Breast epithelium (tissue), 4 donors: Measurements from ENCODE around the gene HSD17B8. TPM values are rescaled to one million over a fixed set of nuclear protein-coding genes. Genes with fewer than 3 reads are reported as not detected.

Source experiments
- DNase-seq, 2 donors: peaks; one replicate each; pipeline ENCODE4 v3.0.0-alpha.2; 2019; ENCODE audit warnings: low spot score in 2 of 2
- H3K27ac ChIP-seq, 2 donors: fragments of 200-600 bp; sonication (generic) in 1 of 2; one replicate each; pipeline ENCODE4 v1.5.1; 2016 to 2019; ENCODE audit warnings: mild to moderate bottlenecking in 1 of 2
- H3K27me3 ChIP-seq, 2 donors: fragments of 200-600 bp; sonication (generic) in 1 of 2; one replicate each; pipeline versions ENCODE4 v1.5.1 to v1.6.0; 2017 to 2019; ENCODE audit warnings: control low read depth in 1 of 2, mild to moderate bottlenecking in 1 of 2
- H3K36me3 ChIP-seq: fragments of 200-600 bp; one replicate; pipeline ENCODE4 v1.5.1; 2019
- H3K4me1 ChIP-seq, 2 donors: fragments of 200-600 bp; sonication (generic); one replicate each; pipeline ENCODE4 v1.5.1; 2016 to 2019; ENCODE audit warnings: control low read depth in 1 of 2
- H3K4me3 ChIP-seq, 3 donors: fragments of 200-600 bp; sonication (generic); 1 replicate in 2 of 3; 2 replicates in 1 of 3; pipeline ENCODE4 v1.5.1; 2016 to 2019; ENCODE audit warnings: mild to moderate bottlenecking in 3 of 3, moderate library complexity in 2 of 3
- H3K9me3 ChIP-seq, 2 donors: fragments of 200-600 bp; sonication (generic) in 1 of 2; one replicate each; pipeline ENCODE4 v1.5.1; 2016 to 2019; ENCODE audit warnings: control low read depth in 1 of 2
- POLR2A ChIP-seq: fragments of 450-650 bp; IDR thresholded peaks from one replicate; pipeline ENCODE4 v1.6.1; 2016; ENCODE audit warnings: antibody characterized with exemption, mild to moderate bottlenecking, moderate library complexity
- POLR2AphosphoS5 ChIP-seq, 3 donors: sonication (generic); formaldehyde crosslinking; IDR thresholded peaks; one replicate each; pipeline ENCODE4 v1.6.1; 2017; ENCODE audit warnings: antibody characterized with exemption in 3 of 3
- intact Hi-C: fragments of 100-400 bp; cut with DNase I; formaldehyde crosslinking; loops from one replicate; pipeline ENCODE4 v1.15.1; 2023; ENCODE audit warnings: low total_unique reads
- total RNA-seq, 3 donors: library from RNA; depleted of rRNA; stranded (reverse); fragments of >200 nt; gene quantifications; one replicate each; pipeline ENCODE4 v1.1.0, GENCODE V29; 2016
- TF ChIP-seq, protein P1 (sequence below), 3 donors: fragments of 450-650 bp; IDR thresholded peaks; one replicate each; pipeline ENCODE4 v1.5.1; 2016 to 2017; ENCODE audit warnings: antibody characterized with exemption in 3 of 3, mild to moderate bottlenecking in 3 of 3, moderate library complexity in 3 of 3

Gene HSD17B8
- total RNA-seq, 3 donors from 2014 or later: 17.0 to 33.8 (median 18.4) TPM

DNA sequence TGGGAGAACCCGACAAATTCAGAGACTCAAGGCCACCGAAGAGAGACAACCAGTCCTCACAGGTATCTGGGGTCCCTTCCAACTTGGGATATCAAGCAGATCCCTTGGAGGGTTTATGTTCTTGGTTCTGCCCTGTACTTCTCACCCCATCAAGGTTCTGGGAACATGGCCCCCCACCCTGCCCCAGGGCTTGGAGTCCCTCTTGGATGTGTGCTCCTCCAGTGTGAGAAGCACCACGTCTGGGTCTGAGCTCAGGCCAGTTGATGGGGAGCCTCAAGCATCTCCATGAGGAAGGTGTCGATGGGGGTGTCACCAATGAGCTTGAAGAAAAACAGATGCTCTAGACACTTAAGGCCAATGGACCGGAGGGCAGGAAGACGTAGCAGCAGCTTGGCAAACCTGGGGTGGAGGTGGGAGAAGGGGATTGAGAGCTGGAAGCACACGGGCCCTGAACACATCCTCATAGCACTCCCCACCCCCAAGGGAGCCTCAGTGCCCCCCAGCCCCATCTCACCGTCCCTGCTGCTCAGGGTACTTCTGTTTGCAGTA lies 9.9 kb upstream of the HSD17B8 start:
- intact Hi-C loops: no loop called here
- Histone ChIP-seq H3K9me3 (no peaks in the 10 kb centered on the region), H3K4me1 (peaks cover 3 to 9% of the 10 kb centered on the region in 2 donors), H3K4me3 (no peak overlapping the region), H3K27me3 (no peaks in the 10 kb centered on the region), H3K36me3 (no peaks in the 10 kb centered on the region), H3K27ac (no peak overlapping the region)
- DNase-seq: no peak
- TF ChIP-seq POLR2A: no peak
- no peak for TF ChIP-seq POLR2AphosphoS5 (IDR thresholded peaks at IDR 0.05)
- TF ChIP-seq, protein P1, sequence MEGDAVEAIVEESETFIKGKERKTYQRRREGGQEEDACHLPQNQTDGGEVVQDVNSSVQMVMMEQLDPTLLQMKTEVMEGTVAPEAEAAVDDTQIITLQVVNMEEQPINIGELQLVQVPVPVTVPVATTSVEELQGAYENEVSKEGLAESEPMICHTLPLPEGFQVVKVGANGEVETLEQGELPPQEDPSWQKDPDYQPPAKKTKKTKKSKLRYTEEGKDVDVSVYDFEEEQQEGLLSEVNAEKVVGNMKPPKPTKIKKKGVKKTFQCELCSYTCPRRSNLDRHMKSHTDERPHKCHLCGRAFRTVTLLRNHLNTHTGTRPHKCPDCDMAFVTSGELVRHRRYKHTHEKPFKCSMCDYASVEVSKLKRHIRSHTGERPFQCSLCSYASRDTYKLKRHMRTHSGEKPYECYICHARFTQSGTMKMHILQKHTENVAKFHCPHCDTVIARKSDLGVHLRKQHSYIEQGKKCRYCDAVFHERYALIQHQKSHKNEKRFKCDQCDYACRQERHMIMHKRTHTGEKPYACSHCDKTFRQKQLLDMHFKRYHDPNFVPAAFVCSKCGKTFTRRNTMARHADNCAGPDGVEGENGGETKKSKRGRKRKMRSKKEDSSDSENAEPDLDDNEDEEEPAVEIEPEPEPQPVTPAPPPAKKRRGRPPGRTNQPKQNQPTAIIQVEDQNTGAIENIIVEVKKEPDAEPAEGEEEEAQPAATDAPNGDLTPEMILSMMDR (IDR thresholded peaks at IDR 0.05): no peak

DNA sequence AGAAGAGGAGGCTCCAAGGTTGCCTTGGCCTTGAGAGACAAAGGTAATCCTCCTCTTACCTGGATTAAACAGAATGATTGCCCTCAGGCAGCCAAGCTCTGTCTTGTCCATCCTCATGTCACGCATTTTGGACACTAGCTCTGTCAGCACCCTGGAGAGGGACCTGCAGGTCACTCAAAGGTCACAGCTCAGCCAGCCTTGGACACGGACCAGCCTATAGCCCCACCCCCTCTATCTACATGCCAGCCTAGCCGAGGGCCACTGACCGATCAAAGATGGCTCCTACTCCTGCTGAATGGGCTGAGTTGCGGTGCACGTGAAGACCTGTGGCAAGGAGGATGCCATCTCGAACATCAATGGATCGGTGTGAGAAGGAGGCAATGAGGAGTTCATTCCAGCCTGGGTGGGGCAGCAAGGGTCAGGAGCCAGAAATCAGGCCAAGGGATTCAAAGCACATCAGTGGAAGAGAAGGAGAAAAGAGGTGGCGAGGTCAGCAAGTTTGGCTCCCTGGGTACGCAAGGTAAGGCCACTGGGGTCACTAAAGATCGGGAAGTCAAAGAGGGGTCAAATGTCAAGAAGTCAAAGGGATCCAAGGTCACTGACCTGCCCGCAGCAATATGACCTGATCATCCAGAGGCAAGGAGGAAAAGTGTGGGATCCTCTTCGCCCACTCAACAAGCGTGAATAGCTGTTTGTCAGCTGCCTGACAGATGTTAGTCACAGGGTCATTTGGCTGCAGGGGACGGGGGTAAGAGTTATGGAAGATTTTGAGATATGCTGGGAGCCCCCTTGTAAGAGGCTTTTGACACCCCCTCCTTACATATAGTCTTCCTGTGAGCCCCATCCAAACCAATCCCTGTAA lies 8.9 kb upstream of the HSD17B8 start:
- Histone ChIP-seq H3K27ac (no peak overlapping the region), H3K4me1 (peaks cover 3 to 9% of the 10 kb centered on the region in 2 donors), H3K4me3 (no peak overlapping the region), H3K27me3 (no peaks in the 10 kb centered on the region), H3K36me3 (no peaks in the 10 kb centered on the region), H3K9me3 (no peaks in the 10 kb centered on the region)
- no peak for DNase-seq
- TF ChIP-seq POLR2AphosphoS5 (IDR thresholded peaks at IDR 0.05) (no peak), POLR2A (no peak)
- TF ChIP-seq, protein P1 (IDR thresholded peaks at IDR 0.05): no peak
- intact Hi-C loops: no loop called here

DNA sequence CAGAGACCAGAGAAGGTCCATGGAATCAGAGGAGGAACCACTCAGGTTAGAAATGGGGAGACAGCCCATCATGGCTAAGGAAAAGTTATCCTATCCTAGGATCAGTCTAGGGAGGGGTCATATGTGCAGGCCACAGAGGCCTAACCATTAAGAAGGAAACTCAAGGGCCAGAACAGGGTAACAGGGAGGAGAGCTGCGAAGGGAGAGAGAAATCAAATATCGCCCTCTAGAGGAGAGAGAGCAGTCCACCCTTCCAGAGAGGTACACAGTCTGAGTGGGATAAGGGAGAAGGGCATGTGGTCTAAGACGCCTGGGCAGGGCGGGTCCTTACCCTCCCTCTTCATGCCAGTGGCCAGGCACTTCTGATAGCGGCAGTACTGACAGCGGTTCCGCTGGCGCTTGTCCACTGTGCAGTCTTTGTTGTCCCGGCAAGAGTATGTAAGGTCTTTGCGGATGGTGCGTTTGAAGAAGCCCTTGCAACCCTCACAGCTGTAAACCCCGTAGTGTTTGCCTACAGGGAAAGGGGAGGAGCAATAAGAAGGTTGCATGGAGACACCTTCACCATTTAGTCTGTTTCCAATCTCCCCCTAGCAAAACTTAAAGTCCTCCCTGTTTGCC lies 6.9 kb upstream of the HSD17B8 start:
- intact Hi-C loops: no loop called here

DNA sequence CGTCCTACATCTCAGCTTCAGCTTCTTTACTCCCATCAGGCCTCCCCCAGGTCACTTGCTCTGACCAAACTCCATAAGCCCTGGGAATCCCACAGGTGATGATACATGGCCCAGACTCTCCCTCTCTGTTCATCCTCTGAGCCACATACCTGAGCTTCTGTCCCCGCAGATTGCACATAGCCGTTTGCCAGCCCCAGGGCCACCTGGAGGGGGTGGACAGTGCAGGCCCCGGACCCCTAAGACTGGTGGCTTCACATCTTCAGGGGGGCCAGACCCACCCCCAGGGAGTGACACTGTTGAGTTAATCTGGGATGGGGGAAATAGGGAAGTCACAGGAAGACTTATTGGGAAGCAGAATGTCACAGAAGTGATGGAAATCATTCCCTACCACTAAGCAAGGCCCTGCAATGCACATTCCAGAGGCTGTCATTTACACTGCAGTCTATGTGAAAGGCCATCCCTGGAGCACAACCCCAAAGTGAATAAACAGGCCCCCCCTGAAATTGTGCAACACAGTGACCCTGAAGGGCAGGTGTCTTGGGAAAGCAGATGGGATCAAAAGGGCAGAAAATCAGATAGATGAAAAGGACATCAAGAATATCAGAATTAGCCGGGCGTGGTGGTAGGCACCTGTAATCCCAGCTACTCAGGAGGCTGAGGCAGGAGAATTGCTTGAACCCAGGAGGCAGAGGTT lies 6.1 kb upstream of the HSD17B8 start:
- peaks cover 10 to 21% of the 10 kb centered on the region in 2 donors for H3K4me1 ChIP-seq
- DNase-seq: no peak
- intact Hi-C loops: no loop called here

More for the DNA sequence above, 6.9 kb upstream of the HSD17B8 start:
- TF ChIP-seq POLR2A: no peak
- TF ChIP-seq, protein P1 (IDR thresholded peaks at IDR 0.05): peak in 1 of 3 donors; percentile 53
- TF ChIP-seq POLR2AphosphoS5 (IDR thresholded peaks at IDR 0.05): no peak
- Histone ChIP-seq H3K4me3 (peak overlapping the region in 1 of 3 donors; percentile 5), H3K36me3 (no peaks in the 10 kb centered on the region), H3K9me3 (no peaks in the 10 kb centered on the region), H3K27ac (no peak overlapping the region), H3K27me3 (no peaks in the 10 kb centered on the region), H3K4me1 (peaks cover 11 to 21% of the 10 kb centered on the region in 2 donors)
- DNase-seq: no peak

More for the DNA sequence above, 6.1 kb upstream of the HSD17B8 start:
- H3K27ac ChIP-seq: peak overlapping the region in 1 of 2 donors; percentile 30
- H3K4me3 ChIP-seq: peak overlapping the region in 1 of 3 donors; percentile 5
- no peaks in the 10 kb centered on the region for H3K27me3 ChIP-seq
- no peaks in the 10 kb centered on the region for H3K9me3 ChIP-seq
- TF ChIP-seq, protein P1 (IDR thresholded peaks at IDR 0.05): no peak
- TF ChIP-seq POLR2A (no peak), POLR2AphosphoS5 (IDR thresholded peaks at IDR 0.05) (no peak)
- H3K36me3 ChIP-seq: no peaks in the 10 kb centered on the region
